Measurements from ENCODE around the gene SVBP.

The SVBP gene

DNA sequence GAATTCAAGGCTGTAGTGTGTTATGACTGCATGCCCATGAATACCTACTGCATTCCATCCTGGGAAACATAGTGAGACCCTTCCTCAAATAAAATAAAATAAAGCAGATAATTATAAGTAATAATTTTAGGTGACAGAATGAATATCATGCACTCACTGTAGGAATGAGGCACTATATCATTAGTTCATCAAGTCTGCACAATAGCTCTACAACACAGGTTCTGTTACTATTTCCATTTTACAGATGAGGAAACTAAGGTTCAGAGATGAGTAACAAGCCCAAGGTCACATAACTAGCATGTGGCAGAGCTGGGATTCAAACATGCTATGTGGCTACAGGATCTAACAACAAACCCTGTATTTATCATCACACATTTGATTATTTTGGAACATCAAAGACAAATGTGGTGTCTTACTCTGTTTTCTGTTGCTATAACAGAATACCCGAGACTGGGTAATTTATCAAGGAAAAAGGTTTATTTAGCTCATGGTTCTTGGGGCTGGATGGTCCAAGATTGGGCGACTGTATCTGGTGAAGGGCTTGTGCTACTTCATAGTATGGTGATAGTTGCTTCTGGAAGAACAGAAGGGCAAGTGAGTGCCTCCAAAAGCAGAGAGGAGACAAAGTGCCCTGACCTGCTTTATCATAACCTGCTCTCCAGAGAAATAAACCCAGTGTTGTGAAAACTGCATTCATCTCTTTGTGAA lies 24.4 kb upstream of the SVBP start:
- no peaks in the 10 kb centered on the region for H3K27me3 ChIP-seq (ENCODE audit: insufficient read depth, low read depth)

DNA sequence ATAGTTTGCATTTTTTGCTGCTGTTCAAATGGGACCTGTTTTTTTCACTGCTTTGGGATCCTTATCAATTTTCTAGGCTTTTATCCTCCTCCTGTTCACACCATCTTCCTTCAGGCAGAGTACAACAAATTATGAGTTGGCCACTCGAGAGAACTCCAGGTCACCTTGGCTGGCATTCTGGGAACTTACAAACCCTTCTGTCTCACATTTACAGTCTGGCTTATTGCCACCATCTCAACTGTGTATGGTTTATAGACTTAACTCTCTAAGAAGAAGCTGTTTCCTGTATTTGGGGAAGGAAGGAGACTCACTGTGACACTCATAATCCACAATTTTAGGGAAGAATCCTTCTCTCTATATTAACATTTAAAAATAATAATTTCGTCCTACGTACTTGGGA lies 23.8 kb upstream of the SVBP start:
- TF ChIP-seq, protein P1, sequence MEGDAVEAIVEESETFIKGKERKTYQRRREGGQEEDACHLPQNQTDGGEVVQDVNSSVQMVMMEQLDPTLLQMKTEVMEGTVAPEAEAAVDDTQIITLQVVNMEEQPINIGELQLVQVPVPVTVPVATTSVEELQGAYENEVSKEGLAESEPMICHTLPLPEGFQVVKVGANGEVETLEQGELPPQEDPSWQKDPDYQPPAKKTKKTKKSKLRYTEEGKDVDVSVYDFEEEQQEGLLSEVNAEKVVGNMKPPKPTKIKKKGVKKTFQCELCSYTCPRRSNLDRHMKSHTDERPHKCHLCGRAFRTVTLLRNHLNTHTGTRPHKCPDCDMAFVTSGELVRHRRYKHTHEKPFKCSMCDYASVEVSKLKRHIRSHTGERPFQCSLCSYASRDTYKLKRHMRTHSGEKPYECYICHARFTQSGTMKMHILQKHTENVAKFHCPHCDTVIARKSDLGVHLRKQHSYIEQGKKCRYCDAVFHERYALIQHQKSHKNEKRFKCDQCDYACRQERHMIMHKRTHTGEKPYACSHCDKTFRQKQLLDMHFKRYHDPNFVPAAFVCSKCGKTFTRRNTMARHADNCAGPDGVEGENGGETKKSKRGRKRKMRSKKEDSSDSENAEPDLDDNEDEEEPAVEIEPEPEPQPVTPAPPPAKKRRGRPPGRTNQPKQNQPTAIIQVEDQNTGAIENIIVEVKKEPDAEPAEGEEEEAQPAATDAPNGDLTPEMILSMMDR (conservative IDR thresholded peaks at IDR 0.05; ENCODE audit: low read depth, low read length), result no peak
- Histone ChIP-seq H3K27me3 (ENCODE audit: insufficient read depth, low read depth) (no peaks in the 10 kb centered on the region), H3K4me1 (ENCODE audit: low read depth, poor library complexity, severe bottlenecking) (peaks cover 8% of the 10 kb centered on the region), H3K36me3 (ENCODE audit: insufficient read depth) (no peaks in the 10 kb centered on the region), H4K20me1 (ENCODE audit: insufficient read depth) (no peaks in the 10 kb centered on the region), H3K9ac (no peak overlapping the region), H3K4me3 (IDR thresholded peaks at IDR 0.05; ENCODE audit: insufficient read depth, low read depth, low read length) (no peak overlapping the region), H2AFZ (ENCODE audit: low read depth) (no peak overlapping the region), H3K27ac (no peak overlapping the region), H3K4me2 (no peak overlapping the region), H3K79me2 (ENCODE audit: insufficient read depth, low read depth) (no peaks in the 10 kb centered on the region)

More for the DNA sequence above, 24.4 kb upstream of the SVBP start:
- Histone ChIP-seq H3K27ac (no peak overlapping the region), H3K4me1 (ENCODE audit: low read depth, poor library complexity, severe bottlenecking) (peaks cover 8% of the 10 kb centered on the region), H2AFZ (ENCODE audit: low read depth) (no peak overlapping the region), H3K4me3 (IDR thresholded peaks at IDR 0.05; ENCODE audit: insufficient read depth, low read depth, low read length) (no peak overlapping the region), H3K36me3 (ENCODE audit: insufficient read depth) (no peaks in the 10 kb centered on the region), H4K20me1 (ENCODE audit: insufficient read depth) (no peaks in the 10 kb centered on the region), H3K4me2 (no peak overlapping the region), H3K9ac (no peak overlapping the region), H3K79me2 (ENCODE audit: insufficient read depth, low read depth) (no peaks in the 10 kb centered on the region; the same call in 1 of the 2 replicates)
- TF ChIP-seq, protein P1 (conservative IDR thresholded peaks at IDR 0.05; ENCODE audit: low read depth, low read length), result no peak

GRCh38 chr1:42838482-42839190 lies 21.4 kb upstream of the SVBP start:
- Histone ChIP-seq H3K4me3 (IDR thresholded peaks at IDR 0.05; ENCODE audit: insufficient read depth, low read depth, low read length) (no peak overlapping the region), H3K9ac (no peak overlapping the region), H3K79me2 (ENCODE audit: insufficient read depth, low read depth) (no peaks in the 10 kb centered on the region), H3K4me2 (no peak overlapping the region), H3K4me1 (ENCODE audit: low read depth, poor library complexity, severe bottlenecking) (no peaks in the 10 kb centered on the region), H4K20me1 (ENCODE audit: insufficient read depth) (no peaks in the 10 kb centered on the region), H3K27ac (no peak overlapping the region), H3K36me3 (ENCODE audit: insufficient read depth) (no peaks in the 10 kb centered on the region), H2AFZ (ENCODE audit: low read depth) (no peak overlapping the region), H3K27me3 (ENCODE audit: insufficient read depth, low read depth) (no peaks in the 10 kb centered on the region)
- TF ChIP-seq, protein P1 (conservative IDR thresholded peaks at IDR 0.05; ENCODE audit: low read depth, low read length), result no peak

DNA sequence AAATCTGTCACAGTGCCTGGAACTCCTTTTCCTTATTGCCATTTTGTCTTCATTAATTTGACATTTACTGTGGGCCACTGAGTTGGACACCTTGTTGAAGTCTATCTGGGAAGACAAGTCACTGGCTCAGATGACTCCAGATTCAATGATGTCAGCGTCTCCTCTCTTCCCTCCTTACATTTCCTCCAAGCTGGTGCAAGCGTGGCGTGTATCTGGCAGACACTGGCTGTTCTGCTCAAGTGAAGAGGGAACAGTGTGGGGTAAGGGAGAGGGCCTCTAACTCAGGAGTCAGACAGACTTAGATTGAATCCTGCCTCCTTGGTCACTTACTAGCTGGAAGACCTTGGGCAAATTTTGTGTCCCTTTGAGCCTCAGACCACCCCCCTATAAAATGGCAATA lies 20.5 kb upstream of the SVBP start:
- no peak overlapping the region for H3K9ac ChIP-seq
- no peaks in the 10 kb centered on the region for H3K79me2 ChIP-seq (ENCODE audit: insufficient read depth, low read depth)
- no peaks in the 10 kb centered on the region for H3K4me1 ChIP-seq (ENCODE audit: low read depth, poor library complexity, severe bottlenecking)
- H3K4me3 ChIP-seq (IDR thresholded peaks at IDR 0.05; ENCODE audit: insufficient read depth, low read depth, low read length), result no peak overlapping the region
- no peak overlapping the region for H2AFZ ChIP-seq (ENCODE audit: low read depth)
- H3K36me3 ChIP-seq (ENCODE audit: insufficient read depth), result no peaks in the 10 kb centered on the region
- no peak overlapping the region for H3K4me2 ChIP-seq
- no peaks in the 10 kb centered on the region for H4K20me1 ChIP-seq (ENCODE audit: insufficient read depth)
- no peak overlapping the region for H3K27ac ChIP-seq
- TF ChIP-seq, protein P1 (conservative IDR thresholded peaks at IDR 0.05; ENCODE audit: low read depth, low read length), result no peak
- H3K27me3 ChIP-seq (ENCODE audit: insufficient read depth, low read depth), result no peaks in the 10 kb centered on the region

Measured in KMS-11 (cell line).